NCI-H2227 (cell line): ENCODE data around the gene DEAF1.
A peak's percentile ranks its signal among the peaks of the same experiment; 100 is the strongest.

ENCODE experiments used
- DNase-seq: peaks from one replicate; lab custom pipeline; 2025; ENCODE audit not compliant: unreplicated experiment; lab: John Stamatoyannopoulos, UW

DEAF1 gene

GRCh38 chr11:626475-627307 lies 68.3 kb downstream of the DEAF1 start, which contains the start of gene SCT:
Gene SCT, minus strand, starts transcription at chr11:627181. Its CDS starts 38 bp downstream, at chr11:627143.
- no peak for DNase-seq

- DNase-seq, result no peak
Measured at GRCh38 chr11:625636-626268, 69.3 kb downstream of the DEAF1 start.

- no peak for DNase-seq
Measured at GRCh38 chr11:624705-625635, 70.1 kb downstream of the DEAF1 start, which contains the start of gene CDHR5. Gene CDHR5, minus strand, starts transcription at chr11:624955. Its CDS starts 53 bp downstream, at chr11:624902.

- no peak for DNase-seq
Measured at GRCh38 chr11:623999-624704, 70.9 kb downstream of the DEAF1 start.

- DNase-seq, result no peak
Measured at GRCh38 chr11:623349-623869, 71.6 kb downstream of the DEAF1 start.

GRCh38 chr11:621838-622237 lies 73.2 kb downstream of the DEAF1 start:
- DNase-seq, result no peak

GRCh38 chr11:620935-621814 lies 73.8 kb downstream of the DEAF1 start:
- DNase-seq, result no peak

- no peak for DNase-seq
Measured at GRCh38 chr11:620201-620600, 74.8 kb downstream of the DEAF1 start.

- no peak for DNase-seq
Measured at GRCh38 chr11:619628-620050, 75.4 kb downstream of the DEAF1 start.

GRCh38 chr11:618856-619627 lies 76.0 kb downstream of the DEAF1 start:
- DNase-seq, result no peak

- no peak for DNase-seq
Measured at GRCh38 chr11:617912-618682, 76.9 kb downstream of the DEAF1 start.

- no peak for DNase-seq
Measured at GRCh38 chr11:617199-617911, 77.7 kb downstream of the DEAF1 start.

- no peak for DNase-seq
Measured at GRCh38 chr11:616320-617198, 78.5 kb downstream of the DEAF1 start.

GRCh38 chr11:615504-616319 lies 79.3 kb downstream of the DEAF1 start, which contains the start of gene IRF7:
Gene IRF7, minus strand, starts transcription at chr11:615950. Its CDS starts 586 bp downstream, at chr11:615364.
- peak; percentile 88 for DNase-seq
